GM23338 (cell line): ENCODE data around the gene LTB. TPM values are rescaled to one million over a fixed set of nuclear protein-coding genes. Genes with fewer than 3 reads are reported as not detected.

Experiments used
- ATAC-seq: fragments of 200-7000 bp; cut with Tn5 transposase; 3 replicates; pipeline ENCODE4 v1.9.1; 2020
- DNase-seq: peaks from one replicate; pipeline ENCODE4 v3.0.0-alpha.2; 2015; ENCODE audit warnings: low spot score
- H2AFZ ChIP-seq: fragments of 200-600 bp; sonication (generic); 2 replicates; pipeline ENCODE4 v1.8.0; 2016; ENCODE audit warnings: antibody characterized with exemption, mild to moderate bottlenecking, moderate library complexity
- H3F3A ChIP-seq: fragments of 200-600 bp; sonication (generic); replicated peaks from 2 replicates; pipeline ENCODE4 v1.8.0; 2017; ENCODE audit warnings: antibody characterized with exemption, mixed run types, low read depth
- H3K27ac ChIP-seq: fragments of 200-600 bp; sonication (generic); 2 replicates; pipeline ENCODE4 v1.6.1; 2016; ENCODE audit warnings: low read depth
- H3K27me3 ChIP-seq: fragments of 200-600 bp; sonication (generic); 2 replicates; pipeline ENCODE4 v1.8.0; 2016; ENCODE audit warnings: mild to moderate bottlenecking, mixed run types, moderate library complexity; ENCODE audit not compliant: insufficient read depth
- H3K36me3 ChIP-seq: fragments of 200-600 bp; sonication (generic); 2 replicates; pipeline ENCODE4 v1.8.0; 2016; ENCODE audit warnings: mild to moderate bottlenecking; ENCODE audit not compliant: insufficient read depth
- H3K4me1 ChIP-seq: fragments of 200-600 bp; sonication (generic); 2 replicates; pipeline ENCODE4 v1.8.0; 2016; ENCODE audit warnings: mild to moderate bottlenecking, moderate library complexity; ENCODE audit not compliant: insufficient read depth
- H3K4me2 ChIP-seq: fragments of 200-600 bp; sonication (generic); 2 replicates; pipeline ENCODE4 v1.7.1; 2017; ENCODE audit warnings: mixed run types
- H3K4me3 ChIP-seq: fragments of 200-600 bp; sonication (generic); 2 replicates; pipeline ENCODE4 v1.6.1; 2016; ENCODE audit warnings: mixed run types
- H3K79me2 ChIP-seq: fragments of 200-600 bp; sonication (generic); replicated peaks from 2 replicates; pipeline ENCODE4 v1.8.0; 2017; ENCODE audit warnings: mild to moderate bottlenecking; ENCODE audit not compliant: insufficient read depth
- H3K9me2 ChIP-seq: fragments of 200-600 bp; sonication (generic); 2 replicates; pipeline ENCODE4 v1.8.0; 2017; ENCODE audit not compliant: insufficient read depth
- H4K20me1 ChIP-seq: fragments of 200-600 bp; sonication (generic); replicated peaks from 2 replicates; pipeline ENCODE4 v1.8.0; 2017; ENCODE audit warnings: mild to moderate bottlenecking; ENCODE audit not compliant: insufficient read depth
- H3K27ac Mint-ChIP-seq: 2 replicates; pipeline ENCODE4 v1.8.0; 2020; ENCODE audit warnings: inconsistent platforms, mild to moderate bottlenecking, moderate library complexity, mixed read lengths
- H3K27me3 Mint-ChIP-seq: 3 replicates; pipeline ENCODE4 v1.8.0; 2022; ENCODE audit warnings: low read depth, mild to moderate bottlenecking, moderate library complexity, mixed read lengths, inconsistent platforms; ENCODE audit not compliant: insufficient read depth, poor library complexity
- H3K36me3 Mint-ChIP-seq: 3 replicates; pipeline ENCODE4 v1.8.0; 2021; ENCODE audit warnings: low read depth, mild to moderate bottlenecking, inconsistent platforms, moderate library complexity, mixed read lengths
- H3K4me1 Mint-ChIP-seq: 3 replicates; pipeline ENCODE4 v1.8.0; 2020; ENCODE audit warnings: mild to moderate bottlenecking, inconsistent platforms, mixed read lengths
- H3K4me3 Mint-ChIP-seq: 3 replicates; pipeline ENCODE4 v1.8.0; 2021; ENCODE audit warnings: moderate library complexity, mild to moderate bottlenecking, inconsistent platforms, mixed read lengths
- H3K9me3 Mint-ChIP-seq: 3 replicates; pipeline ENCODE4 v1.8.0; 2020; ENCODE audit warnings: moderate library complexity, mild to moderate bottlenecking, inconsistent platforms, mixed read lengths
- CREB1 ChIP-seq: fragments of 250-450 bp; sonication (Bioruptor Pico); IDR thresholded peaks from 2 replicates; pipeline ENCODE4 v1.5.0; 2020; ENCODE audit warnings: low read depth, mild to moderate bottlenecking, moderate library complexity
- ETS1 ChIP-seq: IDR thresholded peaks from 2 replicates; pipeline ENCODE4 v1.6.1; 2016; ENCODE audit warnings: antibody characterized with exemption
- EZH2 ChIP-seq: fragments of 200-600 bp; sonication (generic); IDR thresholded peaks from one replicate; pipeline ENCODE4 v1.8.0; 2017; ENCODE audit warnings: antibody characterized with exemption, mild to moderate bottlenecking, low read depth; ENCODE audit not compliant: unreplicated experiment
- EZH2phosphoT487 ChIP-seq: fragments of 200-600 bp; sonication (generic); IDR thresholded peaks from one replicate; pipeline ENCODE4 v1.8.1; 2018; ENCODE audit warnings: antibody characterized with exemption; ENCODE audit not compliant: unreplicated experiment
- POLR2AphosphoS5 ChIP-seq: IDR thresholded peaks from 2 replicates; pipeline ENCODE4 v1.6.1; 2016; ENCODE audit warnings: antibody characterized with exemption, low read depth
- REST ChIP-seq: IDR thresholded peaks from one replicate; pipeline ENCODE4 v1.6.1; 2018; ENCODE audit warnings: antibody characterized with exemption; ENCODE audit not compliant: unreplicated experiment
- polyA plus RNA-seq: library from polyadenylated mRNA; unstranded; fragments of >200 nt; fragmentation: Nextera tagmentation; extraction: Ambion mirVana; gene quantifications from 2 replicates; pipeline ENCODE4 v1.2.1, GENCODE V29; 2016
- total RNA-seq: library from RNA; depleted of rRNA; stranded (reverse); fragments of >200 nt; shearing (Covaris generic); gene quantifications from 2 replicates; pipeline ENCODE4 v1.2.3, GENCODE V29; 2014

The LTB gene
- total and polyA plus RNA-seq, 2 experiments from 2014 or later = 1.7 TPM; not detected in 1

GRCh38 chr6:31543639-31544038, 38.6 kb downstream of the LTB start:
- no peaks in the 10 kb centered on the region for H3K27me3 ChIP-seq
- Mint-ChIP-seq H3K4me3 (no peak overlapping the region; the same call in 2 of the 3 replicates), H3K9me3 (no peaks in the 10 kb centered on the region; the same call in 2 of the 3 replicates), H3K4me1 (peaks cover 37% of the 10 kb centered on the region), H3K27ac (no peak overlapping the region), H3K27me3 (peaks cover 19% of the 10 kb centered on the region), H3K36me3 (peaks cover 35% of the 10 kb centered on the region)
- no peak overlapping the region for H2AFZ ChIP-seq
- TF ChIP-seq POLR2AphosphoS5 = no peak
- TF ChIP-seq EZH2phosphoT487 = no peak
- TF ChIP-seq REST = no peak
- no peak for TF ChIP-seq ETS1
- no peak overlapping the region for H3K4me3 ChIP-seq
- peaks cover 22% of the 10 kb centered on the region for H3K36me3 ChIP-seq
- no peak for ATAC-seq
- no peak overlapping the region for H3K27ac ChIP-seq
- H4K20me1 ChIP-seq = peaks cover 23% of the 10 kb centered on the region
- no peaks in the 10 kb centered on the region for H3K9me2 ChIP-seq
- H3K79me2 ChIP-seq = peaks cover 44% of the 10 kb centered on the region
- H3K4me2 ChIP-seq = no peak overlapping the region
- peaks cover 29% of the 10 kb centered on the region for H3K4me1 ChIP-seq
- no peak for DNase-seq
- H3F3A ChIP-seq = peaks cover 18% of the 10 kb centered on the region

GRCh38 chr6:31541658-31542521, 40.3 kb downstream of the LTB start, which contains the start of gene DDX39B:
TSS of gene DDX39B (minus strand) at chr6:31542003. CDS start at chr6:31540532, 1,471 bp downstream.
- Mint-ChIP-seq H3K27me3 (peaks cover 16% of the 10 kb centered on the region), H3K4me1 (peaks cover 42% of the 10 kb centered on the region), H3K27ac (peak within 1 kb of the TSS; percentile 99), H3K36me3 (peaks cover 49% of the 10 kb centered on the region), H3K9me3 (no peaks in the 10 kb centered on the region; the same call in 2 of the 3 replicates), H3K4me3 (peak within 1 kb of the TSS; percentile 98)
- peak; percentile 99 for DNase-seq
- Histone ChIP-seq H3K4me2 (peak within 1 kb of the TSS; percentile 94), H3K9me2 (no peaks in the 10 kb centered on the region), H3K79me2 (peaks cover 56% of the 10 kb centered on the region), H3K36me3 (peaks cover 35% of the 10 kb centered on the region), H2AFZ (no peak within 1 kb of the TSS), H3F3A (peaks cover 23% of the 10 kb centered on the region), H3K4me1 (peaks cover 29% of the 10 kb centered on the region), H3K4me3 (peak within 1 kb of the TSS; percentile 80), H4K20me1 (peaks cover 40% of the 10 kb centered on the region), H3K27me3 (no peaks in the 10 kb centered on the region), H3K27ac (peak within 1 kb of the TSS; percentile 99)
- TF ChIP-seq REST = peak; percentile 39
- peak; percentile 11; the same call in 1 of the 2 replicates for TF ChIP-seq CREB1 (CRISPR knock-in tag)
- no peak for TF ChIP-seq EZH2
- peak; percentile 88 for TF ChIP-seq POLR2AphosphoS5
- ATAC-seq = peak; percentile 74
